Tibial nerve (tissue), 4 donors: Measurements from ENCODE around the gene SLC38A10.

ENCODE experiments used
- EP300 ChIP-seq, 2 donors: sonication (generic); formaldehyde crosslinking; IDR thresholded peaks; one replicate each; pipeline ENCODE4 v1.6.1; 2017; ENCODE audit warnings: antibody characterized with exemption in 2 of 2, mild to moderate bottlenecking in 1 of 2
- POLR2A ChIP-seq, 2 donors: fragments of 450-650 bp; IDR thresholded peaks; one replicate each; pipeline ENCODE4 v1.6.1; 2017; ENCODE audit warnings: antibody characterized with exemption in 2 of 2, mild to moderate bottlenecking in 2 of 2, moderate library complexity in 2 of 2
- TF ChIP-seq, protein P1 (sequence below), 5 experiments: fragments of 200-600 bp in 3 of 5; fragments of 450-650 bp in 2 of 5; sonication (generic) in 3 of 5; IDR thresholded peaks; one replicate each; pipeline ENCODE4 v1.5.1; 2016 to 2019; ENCODE audit warnings: antibody characterized with exemption in 5 of 5, mild to moderate bottlenecking in 3 of 5, moderate library complexity in 2 of 5

DNA sequence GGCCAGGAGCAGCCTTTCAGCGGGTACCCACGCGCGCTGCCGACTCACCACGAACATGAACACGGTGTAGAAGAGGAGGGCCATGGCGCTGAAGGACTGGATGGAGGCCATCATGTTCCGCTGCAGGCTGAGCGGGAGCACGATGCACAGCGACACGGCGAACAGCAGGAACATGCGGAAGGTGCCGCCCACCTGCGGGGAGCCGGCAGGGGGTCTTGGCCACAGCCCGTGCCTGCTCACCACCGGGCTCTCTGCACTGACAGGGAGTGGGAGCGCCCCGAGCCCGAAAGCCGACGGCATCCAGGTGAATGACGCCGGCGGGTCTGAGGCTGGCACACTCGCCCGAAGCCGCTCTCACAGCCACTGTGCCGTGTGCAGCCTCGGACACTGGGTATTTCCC, 13.0 kb downstream of the SLC38A10 start:
- TF ChIP-seq POLR2A (IDR thresholded peaks at IDR 0.05) (no peak), EP300 (IDR thresholded peaks at IDR 0.05) (no peak)
- TF ChIP-seq, protein P1, sequence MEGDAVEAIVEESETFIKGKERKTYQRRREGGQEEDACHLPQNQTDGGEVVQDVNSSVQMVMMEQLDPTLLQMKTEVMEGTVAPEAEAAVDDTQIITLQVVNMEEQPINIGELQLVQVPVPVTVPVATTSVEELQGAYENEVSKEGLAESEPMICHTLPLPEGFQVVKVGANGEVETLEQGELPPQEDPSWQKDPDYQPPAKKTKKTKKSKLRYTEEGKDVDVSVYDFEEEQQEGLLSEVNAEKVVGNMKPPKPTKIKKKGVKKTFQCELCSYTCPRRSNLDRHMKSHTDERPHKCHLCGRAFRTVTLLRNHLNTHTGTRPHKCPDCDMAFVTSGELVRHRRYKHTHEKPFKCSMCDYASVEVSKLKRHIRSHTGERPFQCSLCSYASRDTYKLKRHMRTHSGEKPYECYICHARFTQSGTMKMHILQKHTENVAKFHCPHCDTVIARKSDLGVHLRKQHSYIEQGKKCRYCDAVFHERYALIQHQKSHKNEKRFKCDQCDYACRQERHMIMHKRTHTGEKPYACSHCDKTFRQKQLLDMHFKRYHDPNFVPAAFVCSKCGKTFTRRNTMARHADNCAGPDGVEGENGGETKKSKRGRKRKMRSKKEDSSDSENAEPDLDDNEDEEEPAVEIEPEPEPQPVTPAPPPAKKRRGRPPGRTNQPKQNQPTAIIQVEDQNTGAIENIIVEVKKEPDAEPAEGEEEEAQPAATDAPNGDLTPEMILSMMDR (IDR thresholded peaks at IDR 0.05), result no peak
